ENCODE measurements around the gene SLC11A2. TPM values are rescaled to one million over a fixed set of nuclear protein-coding genes. Genes with fewer than 3 reads are reported as not detected.

SLC11A2 gene
- total and polyA plus RNA-seq, 2 experiments from 2014 or later: 44.3 to 63.8 TPM

GRCh38 chr12:50999093-50999492, 27.1 kb downstream of the SLC11A2 start:
- Histone ChIP-seq H3K36me3 (replicated peaks; ENCODE audit: insufficient read depth, low read depth) (no peaks in the 10 kb centered on the region), H3K27ac (no peak overlapping the region), H3K9me3 (ENCODE audit: low read depth) (no peaks in the 10 kb centered on the region), H3K4me3 (no peak overlapping the region), H3K27me3 (no peaks in the 10 kb centered on the region), H3K4me2 (no peak overlapping the region), H4K20me1 (ENCODE audit: insufficient read depth, poor library complexity, severe bottlenecking) (no peaks in the 10 kb centered on the region), H3K9me2 (replicated peaks; ENCODE audit: insufficient read depth) (no peaks in the 10 kb centered on the region), H3K79me2 (peaks cover 9% of the 10 kb centered on the region), H2AFZ (no peak overlapping the region), H3K4me1 (ENCODE audit: insufficient read depth) (no peaks in the 10 kb centered on the region)
- 96% methylated on average over 4 of the region's 4 CpGs for WGBS (ENCODE audit: low lambda C conversion rate, missing lambda C conversion rate)
- TF ChIP-seq EZH2 (IDR thresholded peaks at IDR 0.05; ENCODE audit: borderline replicate concordance) (no peak), EZH2phosphoT487 (IDR thresholded peaks at IDR 0.05; ENCODE audit: low read depth, severe bottlenecking, unreplicated experiment) (no peak), CTCF (IDR thresholded peaks at IDR 0.05; ENCODE audit: poor library complexity) (no peak)
- DNase-seq (ENCODE audit: low spot score): no peak

- H3K36me3 ChIP-seq (replicated peaks; ENCODE audit: insufficient read depth, low read depth): peaks cover 5% of the 10 kb centered on the region
- no peaks in the 10 kb centered on the region for H3K9me2 ChIP-seq (replicated peaks; ENCODE audit: insufficient read depth)
- H3K27ac ChIP-seq: no peak overlapping the region
- H2AFZ ChIP-seq: no peak overlapping the region
- TF ChIP-seq EZH2 (IDR thresholded peaks at IDR 0.05; ENCODE audit: borderline replicate concordance): no peak
- TF ChIP-seq EZH2phosphoT487 (IDR thresholded peaks at IDR 0.05; ENCODE audit: low read depth, severe bottlenecking, unreplicated experiment): no peak
- TF ChIP-seq CTCF (IDR thresholded peaks at IDR 0.05; ENCODE audit: poor library complexity): no peak
- H3K4me3 ChIP-seq: no peak overlapping the region
- no peaks in the 10 kb centered on the region for H4K20me1 ChIP-seq (ENCODE audit: insufficient read depth, poor library complexity, severe bottlenecking)
- no peaks in the 10 kb centered on the region for H3K4me1 ChIP-seq (ENCODE audit: insufficient read depth)
- no peak overlapping the region for H3K4me2 ChIP-seq
- no peaks in the 10 kb centered on the region for H3K9me3 ChIP-seq (ENCODE audit: low read depth)
- no peaks in the 10 kb centered on the region for H3K79me2 ChIP-seq
- no peak for DNase-seq (ENCODE audit: low spot score)
- WGBS (ENCODE audit: low lambda C conversion rate, missing lambda C conversion rate): 47% methylated on average over 2 of the region's 2 CpGs
- no peaks in the 10 kb centered on the region for H3K27me3 ChIP-seq
Observed at GRCh38 chr12:50992819-50993218, 33.4 kb downstream of the SLC11A2 start.

GRCh38 chr12:50991291-50991690, 34.9 kb downstream of the SLC11A2 start:
- Histone ChIP-seq H3K36me3 (replicated peaks; ENCODE audit: insufficient read depth, low read depth) (peaks cover 5% of the 10 kb centered on the region), H3K9me2 (replicated peaks; ENCODE audit: insufficient read depth) (no peaks in the 10 kb centered on the region), H3K4me3 (no peak overlapping the region), H3K9me3 (ENCODE audit: low read depth) (no peaks in the 10 kb centered on the region), H2AFZ (no peak overlapping the region), H3K27me3 (no peaks in the 10 kb centered on the region), H4K20me1 (ENCODE audit: insufficient read depth, poor library complexity, severe bottlenecking) (no peaks in the 10 kb centered on the region), H3K27ac (no peak overlapping the region), H3K4me1 (ENCODE audit: insufficient read depth) (peaks cover 5% of the 10 kb centered on the region), H3K79me2 (no peaks in the 10 kb centered on the region), H3K4me2 (no peak overlapping the region)
- no peak for TF ChIP-seq CTCF (IDR thresholded peaks at IDR 0.05; ENCODE audit: poor library complexity)
- no peak for TF ChIP-seq EZH2phosphoT487 (IDR thresholded peaks at IDR 0.05; ENCODE audit: low read depth, severe bottlenecking, unreplicated experiment)
- no peak for TF ChIP-seq EZH2 (IDR thresholded peaks at IDR 0.05; ENCODE audit: borderline replicate concordance)
- 95% methylated on average over 6 of the region's 6 CpGs for WGBS (ENCODE audit: low lambda C conversion rate, missing lambda C conversion rate)
- DNase-seq (ENCODE audit: low spot score): no peak

- Histone ChIP-seq H3K9me2 (replicated peaks; ENCODE audit: insufficient read depth) (no peaks in the 10 kb centered on the region), H4K20me1 (ENCODE audit: insufficient read depth, poor library complexity, severe bottlenecking) (no peaks in the 10 kb centered on the region), H2AFZ (no peak overlapping the region), H3K4me2 (no peak overlapping the region), H3K4me1 (ENCODE audit: insufficient read depth) (peaks cover 8% of the 10 kb centered on the region), H3K36me3 (replicated peaks; ENCODE audit: insufficient read depth, low read depth) (peaks cover 5% of the 10 kb centered on the region), H3K4me3 (no peak overlapping the region), H3K79me2 (no peaks in the 10 kb centered on the region), H3K9me3 (ENCODE audit: low read depth) (no peaks in the 10 kb centered on the region), H3K27ac (no peak overlapping the region), H3K27me3 (no peaks in the 10 kb centered on the region)
- DNase-seq (ENCODE audit: low spot score): no peak
- TF ChIP-seq CTCF (IDR thresholded peaks at IDR 0.05; ENCODE audit: poor library complexity) (no peak), EZH2phosphoT487 (IDR thresholded peaks at IDR 0.05; ENCODE audit: low read depth, severe bottlenecking, unreplicated experiment) (no peak), EZH2 (IDR thresholded peaks at IDR 0.05; ENCODE audit: borderline replicate concordance) (no peak)
- WGBS (ENCODE audit: low lambda C conversion rate, missing lambda C conversion rate): 92% methylated on average over 3 of the region's 3 CpGs
Observed at GRCh38 chr12:50990791-50991190, 35.4 kb downstream of the SLC11A2 start.
